Psoas muscle (tissue), 8 donors: ENCODE data around the gene ACSL6. TPM values are rescaled to one million over a fixed set of nuclear protein-coding genes. Genes with fewer than 3 reads are reported as not detected.
"Not testable (repeated sequence)": the region's sequence is repeated elsewhere in the genome, so short reads cannot be mapped to it uniquely, and the experiment has no call there.

Experiments
- ATAC-seq, 4 donors: fragments of 200-7000 bp; cut with Tn5 transposase; one replicate each; pipeline ENCODE4 v1.9.1; 2020; ENCODE audit warnings: moderate library complexity in 3 of 4, mild to moderate bottlenecking in 2 of 4
- DNase-seq, 2 donors: peaks; one replicate each; pipeline ENCODE4 v3.0.0-alpha.2; 2020
- H3K27ac ChIP-seq: fragments of 200-600 bp; one replicate; pipeline ENCODE4 v1.8.0; 2022
- H3K27me3 ChIP-seq, 3 donors: fragments of 200-600 bp in 1 of 3; one replicate each; pipeline versions ENCODE4 v1.6.1 to v1.8.0; 2013 to 2022; ENCODE audit warnings: low read length in 2 of 3, mild to moderate bottlenecking in 2 of 3, moderate library complexity in 1 of 3; ENCODE audit not compliant: insufficient read depth in 3 of 3
- H3K36me3 ChIP-seq, 2 donors: fragments of 200-600 bp in 1 of 2; one replicate each; pipeline versions ENCODE4 v1.6.1 to v1.8.0; 2013 to 2022; ENCODE audit warnings: low read depth in 1 of 2, mild to moderate bottlenecking in 1 of 2, moderate library complexity in 1 of 2; ENCODE audit not compliant: insufficient read depth in 1 of 2
- H3K4me1 ChIP-seq: fragments of 200-600 bp; one replicate; pipeline ENCODE4 v1.8.0; 2022
- H3K4me3 ChIP-seq: fragments of 200-600 bp; one replicate; pipeline ENCODE4 v1.8.0; 2022; ENCODE audit warnings: mild to moderate bottlenecking
- H3K9me3 ChIP-seq: fragments of 200-600 bp; one replicate; pipeline ENCODE4 v1.8.0; 2022
- WGBS, 3 donors: extraction: QIAGEN DNeasy Blood & Tissue Kit; methylation state at CpG; one replicate each; pipeline versions ENCODE4 v1.1.6 to v1.1.7; 2013; 5-methylcytosine and 5-hydroxymethylcytosine counted together
- intact Hi-C, 2 donors: fragments of 100-400 bp; cut with DNase I; formaldehyde crosslinking; loops; one replicate each; pipeline versions ENCODE4 v1.11.0 to v1.14.2; 2022
- polyA plus RNA-seq, 3 donors: library from polyadenylated mRNA; stranded (reverse); fragments of 200-250 nt; gene quantifications; one replicate each; pipeline ENCODE4 v1.2.3, GENCODE V29; 2013
- total RNA-seq, 4 donors: library from RNA; stranded (reverse); fragmentation: NEBNext Ultra II Directional in 2 of 4; extraction: Animal tissue kit (Norgen Biotek cat#: 25700) in 2 of 4; gene quantifications; one replicate each; pipeline versions ENCODE4 v1.2.1 to v1.2.4, GENCODE V29; 2021 to 2023
- TF ChIP-seq, protein P1 (sequence below): fragments of 200-600 bp; IDR thresholded peaks from one replicate; pipeline ENCODE4 v1.8.0; 2022; ENCODE audit warnings: antibody characterized with exemption
- donor health status: healthy with polysubstance abuse.
- donor health status: DM: no; HTN: no; CAD: no; lungs with moderate emphysema.
- donor health status: Bipolar disorder and iron deficiency.
- donor health status: healthy.
- donor health status: DM: yes; HTN: yes; CAD: no.
- donor health status: DM: no; HTN: no; CAD: no.
- donor health status: DM: no; HTN: no; CAD: no.
- donor health status: DM: yes; HTN: yes; CAD: no.

Gene ACSL6
- total and polyA plus RNA-seq, 7 donors, result 0.12 to 2.2 (median 0.52) TPM

GRCh38 chr5:131914472-131914871 is 97.0 kb downstream of the ACSL6 start:
- TF ChIP-seq, protein P1, sequence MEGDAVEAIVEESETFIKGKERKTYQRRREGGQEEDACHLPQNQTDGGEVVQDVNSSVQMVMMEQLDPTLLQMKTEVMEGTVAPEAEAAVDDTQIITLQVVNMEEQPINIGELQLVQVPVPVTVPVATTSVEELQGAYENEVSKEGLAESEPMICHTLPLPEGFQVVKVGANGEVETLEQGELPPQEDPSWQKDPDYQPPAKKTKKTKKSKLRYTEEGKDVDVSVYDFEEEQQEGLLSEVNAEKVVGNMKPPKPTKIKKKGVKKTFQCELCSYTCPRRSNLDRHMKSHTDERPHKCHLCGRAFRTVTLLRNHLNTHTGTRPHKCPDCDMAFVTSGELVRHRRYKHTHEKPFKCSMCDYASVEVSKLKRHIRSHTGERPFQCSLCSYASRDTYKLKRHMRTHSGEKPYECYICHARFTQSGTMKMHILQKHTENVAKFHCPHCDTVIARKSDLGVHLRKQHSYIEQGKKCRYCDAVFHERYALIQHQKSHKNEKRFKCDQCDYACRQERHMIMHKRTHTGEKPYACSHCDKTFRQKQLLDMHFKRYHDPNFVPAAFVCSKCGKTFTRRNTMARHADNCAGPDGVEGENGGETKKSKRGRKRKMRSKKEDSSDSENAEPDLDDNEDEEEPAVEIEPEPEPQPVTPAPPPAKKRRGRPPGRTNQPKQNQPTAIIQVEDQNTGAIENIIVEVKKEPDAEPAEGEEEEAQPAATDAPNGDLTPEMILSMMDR, result no peak
- intact Hi-C loops, result no loop called here
- no peak for DNase-seq

GRCh38 chr5:131913603-131914002 is 97.9 kb downstream of the ACSL6 start:
- intact Hi-C loops, result no loop called here
- no peak overlapping the region for H3K27ac ChIP-seq
- no peak overlapping the region for H3K4me3 ChIP-seq
- ATAC-seq, result no peak
- no peaks in the 10 kb centered on the region for H3K36me3 ChIP-seq
- TF ChIP-seq, protein P1, result no peak
- H3K9me3 ChIP-seq, result no peaks in the 10 kb centered on the region
- WGBS, 3 donors, result 41 to 56% (median 51%) methylated on average over 3 of the region's 3 CpGs
- H3K27me3 ChIP-seq, result no peaks in the 10 kb centered on the region
- no peaks in the 10 kb centered on the region for H3K4me1 ChIP-seq
- no peak for DNase-seq

More at GRCh38 chr5:131914472-131914871, 97.0 kb downstream of the ACSL6 start:
- no peaks in the 10 kb centered on the region for H3K4me1 ChIP-seq
- H3K9me3 ChIP-seq, result no peaks in the 10 kb centered on the region
- no peaks in the 10 kb centered on the region for H3K27me3 ChIP-seq
- no peaks in the 10 kb centered on the region for H3K36me3 ChIP-seq
- H3K27ac ChIP-seq, result no peak overlapping the region
- H3K4me3 ChIP-seq, result no peak overlapping the region
- no peak for ATAC-seq

GRCh38 chr5:131906668-131907067 is 104.8 kb downstream of the ACSL6 start:
- TF ChIP-seq, protein P1, result no peak
- Histone ChIP-seq H3K36me3 (no peaks in the 10 kb centered on the region), H3K27ac (no peak overlapping the region), H3K9me3 (peaks cover 4% of the 10 kb centered on the region), H3K4me1 (no peaks in the 10 kb centered on the region), H3K4me3 (no peak overlapping the region), H3K27me3 (no peaks in the 10 kb centered on the region)
- no peak for DNase-seq
- intact Hi-C loops, result no loop called here
- WGBS, 3 donors, result 76 to 86% (median 81%) methylated on average over 2 of the region's 2 CpGs
- ATAC-seq, result no peak

GRCh38 chr5:131902266-131902665 is 109.2 kb downstream of the ACSL6 start:
- H3K4me1 ChIP-seq, DNase-seq, H3K36me3 ChIP-seq, H3K27me3 ChIP-seq, H3K9me3 ChIP-seq, ATAC-seq, H3K4me3 ChIP-seq, H3K27ac ChIP-seq, intact Hi-C loops: not testable (repeated sequence)
- 69 to 84% (median 80%) methylated on average over 1 of the region's 1 CpG for WGBS, 3 donors

Other genes starting within 250 kb of the ACSL6 start
- 10 to 100 TPM; 19.0 to 45.2 (median 30.1) TPM for gene FNIP1, start 214.6 kb downstream of the ACSL6 start, total RNA-seq
- 10 to 100 TPM in 1 of 3 donors, 1 to 10 TPM in 2; 6.4 to 25.0 (median 9.2) TPM for gene FNIP1, start 214.6 kb downstream of the ACSL6 start, polyA plus RNA-seq
- gene MEIKIN, start 66.0 kb downstream of the ACSL6 start, total RNA-seq, result under 1 TPM in 1 of 4 donors, not detected in 3; 0.77 TPM
- gene MEIKIN, start 66.0 kb downstream of the ACSL6 start, polyA plus RNA-seq, result not detected
- gene IL3, start 49.0 kb upstream of the ACSL6 start, total RNA-seq, result not detected
- gene IL3, start 49.0 kb upstream of the ACSL6 start, polyA plus RNA-seq, result not detected
- not detected for gene CSF2, start 62.1 kb upstream of the ACSL6 start, total RNA-seq
- under 1 TPM in 1 of 3 donors, not detected in 2; 0.14 TPM for gene CSF2, start 62.1 kb upstream of the ACSL6 start, polyA plus RNA-seq
- 10 to 100 TPM; 12.5 to 21.6 (median 16.6) TPM for gene P4HA2, start 216.2 kb upstream of the ACSL6 start, total RNA-seq
- gene P4HA2, start 216.2 kb upstream of the ACSL6 start, polyA plus RNA-seq, result 10 to 100 TPM; 10.2 to 13.7 (median 13.0) TPM
- 1 to 10 TPM; 3.2 to 6.6 (median 5.6) TPM for gene PDLIM4, start 246.0 kb upstream of the ACSL6 start, total RNA-seq
- 1 to 10 TPM; 1.8 to 6.4 (median 3.0) TPM for gene PDLIM4, start 246.0 kb upstream of the ACSL6 start, polyA plus RNA-seq